GM20000 (cell line): ENCODE results near the gene XPNPEP2.

Experiments
- DNase-seq: peaks from one replicate; pipeline ENCODE4 v3.0.0; 2012; ENCODE audit warnings: low spot score
- CTCF ChIP-seq: IDR thresholded peaks from 2 replicates; pipeline ENCODE4 v1.5.1; 2012; ENCODE audit warnings: mild to moderate bottlenecking, control low read depth; ENCODE audit errors: extremely low read depth, missing control alignments

XPNPEP2 gene

GRCh38 chrX:129738466-129739308 is at the start of gene XPNPEP2:
Gene XPNPEP2 (plus strand): TSS chrX:129738979. CDS start chrX:129739214, 235 bp downstream.
- DNase-seq: no peak
- TF ChIP-seq CTCF: no peak

- no peak for TF ChIP-seq CTCF
- no peak for DNase-seq
Observed at GRCh38 chrX:129689796-129690195, 49.0 kb upstream of the XPNPEP2 start.

- DNase-seq: no peak
- TF ChIP-seq CTCF: no peak
Observed at GRCh38 chrX:129690435-129690834, 48.3 kb upstream of the XPNPEP2 start.

- DNase-seq: no peak
- TF ChIP-seq CTCF: no peak
Observed at GRCh38 chrX:129693354-129693753, 45.4 kb upstream of the XPNPEP2 start.

GRCh38 chrX:129694805-129695204 is 44.0 kb upstream of the XPNPEP2 start:
- DNase-seq: no peak
- TF ChIP-seq CTCF: no peak

- no peak for TF ChIP-seq CTCF
- DNase-seq: no peak
Observed at GRCh38 chrX:129695535-129695934, 43.2 kb upstream of the XPNPEP2 start.

GRCh38 chrX:129695937-129696336 is 42.8 kb upstream of the XPNPEP2 start:
- no peak for DNase-seq
- TF ChIP-seq CTCF: no peak
